Brain microvascular endothelial cell (primary cell): ENCODE data around the gene CYP2C18.
"Not testable (repeated sequence)": the region's sequence is repeated elsewhere in the genome, so short reads cannot be mapped to it uniquely, and the experiment has no call there.

Experiments
- DNase-seq: peaks from one replicate; pipeline ENCODE4 v3.0.0-alpha.2; 2020
- H3K27ac ChIP-seq: fragments of 250-450 bp; sonication (Bioruptor Pico); 2 replicates; pipeline ENCODE4 v1.5.1; 2020; ENCODE audit warnings: mild to moderate bottlenecking, moderate library complexity
- H3K27me3 ChIP-seq: fragments of 250-450 bp; sonication (Bioruptor Pico); replicated peaks from 2 replicates; pipeline ENCODE4 v1.5.1; 2020; ENCODE audit warnings: mild to moderate bottlenecking
- H3K36me3 ChIP-seq: fragments of 250-450 bp; sonication (Bioruptor Pico); replicated peaks from 2 replicates; pipeline ENCODE4 v1.5.1; 2020; ENCODE audit warnings: mild to moderate bottlenecking
- H3K4me3 ChIP-seq: 2 replicates; pipeline ENCODE4 v1.5.1; 2011; ENCODE audit warnings: low read depth, mild to moderate bottlenecking, control low read depth, low read length, moderate library complexity
- CTCF ChIP-seq: IDR thresholded peaks from 2 replicates; pipeline ENCODE4 v1.5.1; 2011; ENCODE audit warnings: low read depth, mild to moderate bottlenecking, moderate library complexity, low read length, control low read depth, inconsistent platforms; ENCODE audit errors: missing control alignments
- in situ Hi-C: cut with HindIII; loops from 2 replicates; pipeline ENCODE4 v1.10.0; 2017; ENCODE audit warnings: low sequenced_read_pairs, low pct_ligation_motif_present

Gene CYP2C18

GRCh38 chr10:94677691-94678090 lies 5.8 kb upstream of the CYP2C18 start:
- peak; percentile 15 for TF ChIP-seq CTCF
- no peaks in the 10 kb centered on the region for H3K27me3 ChIP-seq
- in situ Hi-C loops = no loop called here
- H3K27ac ChIP-seq = no peak overlapping the region
- no peaks in the 10 kb centered on the region for H3K36me3 ChIP-seq
- no peak overlapping the region for H3K4me3 ChIP-seq
- DNase-seq = no peak

DNA sequence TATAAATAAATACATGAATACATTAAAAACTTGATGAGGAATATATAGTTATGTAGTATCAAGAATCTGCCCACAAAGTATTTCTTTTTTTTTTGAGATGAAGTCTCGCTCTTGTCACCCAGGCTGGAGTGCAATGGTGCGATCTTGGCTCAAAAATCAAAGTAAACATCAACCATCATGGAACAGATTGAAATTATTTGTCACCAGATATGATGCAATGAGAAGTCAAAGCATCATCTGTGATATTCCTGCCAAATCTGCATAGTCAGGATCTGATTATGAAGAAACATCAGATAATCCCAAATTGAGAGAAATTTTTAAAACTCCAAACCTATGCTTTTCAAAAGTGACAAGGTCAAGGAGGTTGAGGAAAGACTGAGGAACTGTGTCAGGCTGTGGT lies 5.1 kb upstream of the CYP2C18 start:
- in situ Hi-C loops = no loop called here
- TF ChIP-seq CTCF = no peak
- no peaks in the 10 kb centered on the region for H3K27me3 ChIP-seq

DNA sequence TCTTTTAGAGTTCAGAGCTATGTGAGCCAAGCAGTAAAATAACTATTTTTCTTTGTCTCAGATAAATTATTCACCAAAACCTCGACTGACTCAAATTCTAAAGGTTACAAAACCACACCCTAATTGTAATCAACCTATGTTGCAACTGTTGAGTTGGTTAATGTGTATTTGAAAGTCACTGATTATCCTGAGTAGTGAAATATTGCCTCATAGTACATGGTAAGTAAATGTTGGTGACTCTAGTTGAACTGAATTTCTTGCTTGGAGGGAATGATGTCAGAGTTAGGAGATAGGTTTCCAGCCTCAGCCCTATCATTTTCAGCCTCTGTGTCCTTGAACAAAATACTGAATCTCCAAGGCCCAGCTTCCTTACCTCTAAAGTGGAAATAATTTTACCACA lies 3.0 kb upstream of the CYP2C18 start:
- no peak for DNase-seq
- H3K4me3 ChIP-seq = no peak overlapping the region
- no peak overlapping the region for H3K27ac ChIP-seq
- no peaks in the 10 kb centered on the region for H3K36me3 ChIP-seq
- TF ChIP-seq CTCF = no peak
- in situ Hi-C loops = no loop called here
- H3K27me3 ChIP-seq = no peaks in the 10 kb centered on the region

More for the DNA sequence above, 5.1 kb upstream of the CYP2C18 start:
- Histone ChIP-seq H3K4me3 (no peak overlapping the region), H3K36me3 (no peaks in the 10 kb centered on the region), H3K27ac (no peak overlapping the region)
- no peak for DNase-seq

GRCh38 chr10:94682636-94683035 lies 893 bp upstream of the CYP2C18 start:
- H3K27me3 ChIP-seq, H3K36me3 ChIP-seq, DNase-seq, in situ Hi-C loops, H3K27ac ChIP-seq, H3K4me3 ChIP-seq: not testable (repeated sequence)

- in situ Hi-C loops = no loop called here
- H3K4me3 ChIP-seq = no peak overlapping the region
- H3K36me3 ChIP-seq = no peaks in the 10 kb centered on the region
- H3K27ac ChIP-seq = no peak overlapping the region
- TF ChIP-seq CTCF = no peak
- no peaks in the 10 kb centered on the region for H3K27me3 ChIP-seq
- DNase-seq = no peak
These were observed 4.2 kb downstream of the CYP2C18 start for GRCh38 chr10:94687625-94688248.

DNA sequence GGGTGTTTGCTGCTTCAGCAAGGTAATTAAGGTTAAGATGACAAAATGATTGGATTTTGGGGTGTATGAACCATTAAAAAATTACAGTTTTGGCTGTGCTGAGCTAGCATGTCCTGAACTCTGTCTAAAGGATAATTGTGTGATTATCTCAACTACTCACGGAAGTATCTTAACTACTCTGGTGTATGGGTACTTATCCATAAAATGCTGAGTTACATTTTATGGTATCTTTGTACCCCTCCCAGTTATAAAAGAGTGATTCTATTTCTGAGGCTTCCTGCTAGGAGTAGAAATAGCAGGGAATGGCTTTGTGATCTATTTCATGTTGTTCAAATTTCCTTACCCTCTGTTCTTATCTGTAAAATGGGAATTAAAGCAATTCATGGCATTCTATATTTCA lies 22.6 kb downstream of the CYP2C18 start:
- DNase-seq = no peak
- Histone ChIP-seq H3K36me3 (no peaks in the 10 kb centered on the region), H3K27ac (no peak overlapping the region), H3K27me3 (no peaks in the 10 kb centered on the region), H3K4me3 (no peak overlapping the region)
- TF ChIP-seq CTCF = no peak
- in situ Hi-C loops = no loop called here
